Breast epithelium (tissue), 3 donors: ENCODE measurements around the gene LCLAT1.

Source experiments
- CTCF ChIP-seq, 3 donors: fragments of 450-650 bp; IDR thresholded peaks; one replicate each; pipeline ENCODE4 v1.5.1; 2016 to 2017; ENCODE audit warnings: antibody characterized with exemption in 3 of 3, mild to moderate bottlenecking in 3 of 3, moderate library complexity in 3 of 3
- POLR2A ChIP-seq: fragments of 450-650 bp; IDR thresholded peaks from one replicate; pipeline ENCODE4 v1.6.1; 2016; ENCODE audit warnings: antibody characterized with exemption, mild to moderate bottlenecking, moderate library complexity
- POLR2AphosphoS5 ChIP-seq, 3 donors: sonication (generic); formaldehyde crosslinking; IDR thresholded peaks; one replicate each; pipeline ENCODE4 v1.6.1; 2017; ENCODE audit warnings: antibody characterized with exemption in 3 of 3

- TF ChIP-seq CTCF (IDR thresholded peaks at IDR 0.05) (no peak), POLR2A (no peak), POLR2AphosphoS5 (IDR thresholded peaks at IDR 0.05) (no peak)
These were observed 56.6 kb downstream of the LCLAT1 start for GRCh38 chr2:30503695-30504052.
